ENCODE results near the gene NANOS3.

- TF ChIP-seq YY1 (IDR thresholded peaks at IDR 0.05; ENCODE audit: insufficient read depth, insufficient read length) (no peak), ZNF274 (IDR thresholded peaks at IDR 0.05; ENCODE audit: low read depth, low read length) (no peak)
Observed at GRCh38 chr19:13926715-13927114, 49.8 kb downstream of the NANOS3 start.

Measured in NT2/D1 (cell line).